Astrocyte of the cerebellum (primary cell): Measurements from ENCODE around the gene PCYT1B.

Source experiments
- DNase-seq: peaks from one replicate; pipeline ENCODE4 v3.0.0-alpha.2; 2011; ENCODE audit warnings: low read depth
- H3K4me3 ChIP-seq: 2 replicates; pipeline ENCODE4 v1.5.1; 2011; ENCODE audit warnings: mild to moderate bottlenecking, low read depth, low read length, moderate library complexity
- CTCF ChIP-seq: IDR thresholded peaks from 2 replicates; pipeline ENCODE4 v1.5.1; 2012; ENCODE audit warnings: low read length, low read depth, moderate library complexity, mild to moderate bottlenecking; ENCODE audit errors: missing control alignments
- in situ Hi-C: cut with HindIII; loops from 2 replicates; pipeline ENCODE4 v1.10.0; 2017; ENCODE audit warnings: low sequenced_read_pairs

Gene PCYT1B

GRCh38 chrX:24648495-24648894 lies 1.3 kb upstream of the PCYT1B start:
- TF ChIP-seq CTCF = no peak
- in situ Hi-C loops = no loop called here
- no peak overlapping the region for H3K4me3 ChIP-seq
- DNase-seq = no peak

GRCh38 chrX:24646745-24647182 lies 383 bp downstream of the PCYT1B start:
- in situ Hi-C loops = no loop called here
- H3K4me3 ChIP-seq = peak overlapping the region; percentile 29
- DNase-seq = no peak
- TF ChIP-seq CTCF = no peak

GRCh38 chrX:24646006-24646405 lies 1.1 kb downstream of the PCYT1B start:
- DNase-seq = no peak
- no peak for TF ChIP-seq CTCF
- peak overlapping the region; percentile 29 for H3K4me3 ChIP-seq
- in situ Hi-C loops = no loop called here

- in situ Hi-C loops = no loop called here
- no peak for TF ChIP-seq CTCF
- no peak for DNase-seq
- H3K4me3 ChIP-seq = no peak overlapping the region
Measured at GRCh38 chrX:24643116-24643515, 4.0 kb downstream of the PCYT1B start.

GRCh38 chrX:24629701-24630100 lies 17.4 kb downstream of the PCYT1B start:
- no peak overlapping the region for H3K4me3 ChIP-seq
- DNase-seq = no peak
- TF ChIP-seq CTCF = no peak
- in situ Hi-C loops = no loop called here

- TF ChIP-seq CTCF = no peak
- H3K4me3 ChIP-seq = no peak overlapping the region
- DNase-seq = peak; percentile 55
- in situ Hi-C loops = no loop called here
Measured at GRCh38 chrX:24619647-24620046, 27.5 kb downstream of the PCYT1B start.

GRCh38 chrX:24610516-24610915 lies 36.6 kb downstream of the PCYT1B start:
- in situ Hi-C loops = no loop called here
- no peak for DNase-seq
- no peak overlapping the region for H3K4me3 ChIP-seq
- no peak for TF ChIP-seq CTCF
